Stimulated activated CD8-positive, alpha-beta memory T cell treated with anti-CD3 and anti-CD28 coated beads, Interleukin-15, amount 100 ng/mL, for 1 hour (primary cell): ENCODE results near the gene CADPS2.

Source experiments
- DNase-seq: peaks from one replicate; pipeline ENCODE4 v3.0.0-alpha.2; 2020; ENCODE audit warnings: low read depth

Gene CADPS2

GRCh38 chr7:122309421-122309820, 576.8 kb downstream of the CADPS2 start:
- DNase-seq: no peak

- no peak for DNase-seq
These were observed 579.0 kb downstream of the CADPS2 start for GRCh38 chr7:122307228-122307621.

- no peak for DNase-seq
These were observed 579.7 kb downstream of the CADPS2 start for GRCh38 chr7:122306320-122307227.

GRCh38 chr7:122305475-122306319, 580.6 kb downstream of the CADPS2 start:
- DNase-seq: no peak

- no peak for DNase-seq
These were observed 581.3 kb downstream of the CADPS2 start for GRCh38 chr7:122304996-122305421.

- DNase-seq: no peak
These were observed 581.8 kb downstream of the CADPS2 start, which contains the start of gene FEZF1 for GRCh38 chr7:122304319-122304975. Gene FEZF1 (minus strand): TSS chr7:122304750. CDS start chr7:122304437, 313 bp downstream.

GRCh38 chr7:122303531-122304318, 582.5 kb downstream of the CADPS2 start:
- no peak for DNase-seq

- no peak for DNase-seq
These were observed 583.3 kb downstream of the CADPS2 start for GRCh38 chr7:122302761-122303530.

- no peak for DNase-seq
These were observed 584.2 kb downstream of the CADPS2 start for GRCh38 chr7:122301858-122302760.

GRCh38 chr7:122300956-122301833, 585.1 kb downstream of the CADPS2 start:
- no peak for DNase-seq

- no peak for DNase-seq
These were observed 585.9 kb downstream of the CADPS2 start for GRCh38 chr7:122300211-122300932.

- no peak for DNase-seq
These were observed 586.5 kb downstream of the CADPS2 start for GRCh38 chr7:122299624-122300210.

GRCh38 chr7:122298618-122299017, 587.6 kb downstream of the CADPS2 start:
- DNase-seq: no peak

GRCh38 chr7:122298131-122298530, 588.1 kb downstream of the CADPS2 start:
- DNase-seq: no peak

- no peak for DNase-seq
These were observed 595.1 kb downstream of the CADPS2 start for GRCh38 chr7:122291189-122291588.

GRCh38 chr7:122290476-122290875, 595.8 kb downstream of the CADPS2 start:
- no peak for DNase-seq

- DNase-seq: no peak
These were observed 596.8 kb downstream of the CADPS2 start for GRCh38 chr7:122289426-122289825.
